VCaP (cell line): ENCODE data around the gene EDC4.
A peak's percentile ranks its signal among the peaks of the same experiment; 100 is the strongest.
"Not testable (repeated sequence)": the region's sequence is repeated elsewhere in the genome, so short reads cannot be mapped to it uniquely, and the experiment has no call there.

Source experiments
- H3K27ac ChIP-seq: fragments of 450-650 bp; 2 replicates; pipeline ENCODE4 v1.5.1; 2017
- CTCF ChIP-seq: fragments of 450-650 bp; conservative IDR thresholded peaks from 2 replicates; pipeline ENCODE4 v1.5.1; 2017; ENCODE audit warnings: mild to moderate bottlenecking, moderate library complexity

Gene EDC4

GRCh38 chr16:67872631-67873434 is at the start of gene EDC4:
EDC4 (plus strand) TSS chr16:67873052; CDS start chr16:67873262, 210 bp downstream.
- no peak for TF ChIP-seq CTCF
- peak within 1 kb of the TSS; percentile 75 for H3K27ac ChIP-seq

DNA sequence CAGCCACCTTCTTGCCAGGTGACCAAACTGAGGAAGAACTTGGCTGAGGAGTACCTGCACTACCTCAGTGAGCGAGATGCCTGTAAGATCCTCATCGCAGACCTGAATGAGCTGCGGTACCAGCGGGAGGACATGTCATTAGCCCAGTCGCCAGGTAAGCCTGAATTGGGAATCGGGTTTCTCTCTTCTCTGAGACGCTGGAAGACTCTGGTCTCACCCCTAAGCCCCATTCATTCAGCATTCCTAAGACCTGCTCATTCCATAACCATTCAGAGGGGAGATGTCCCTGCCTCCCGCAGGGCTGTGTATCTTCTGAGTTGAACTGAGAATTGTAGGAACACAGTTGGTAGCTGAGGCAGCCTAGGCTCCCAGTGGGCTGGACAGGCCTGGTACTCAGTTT is 47.7 kb upstream of the EDC4 start:
- TF ChIP-seq CTCF = no peak

DNA sequence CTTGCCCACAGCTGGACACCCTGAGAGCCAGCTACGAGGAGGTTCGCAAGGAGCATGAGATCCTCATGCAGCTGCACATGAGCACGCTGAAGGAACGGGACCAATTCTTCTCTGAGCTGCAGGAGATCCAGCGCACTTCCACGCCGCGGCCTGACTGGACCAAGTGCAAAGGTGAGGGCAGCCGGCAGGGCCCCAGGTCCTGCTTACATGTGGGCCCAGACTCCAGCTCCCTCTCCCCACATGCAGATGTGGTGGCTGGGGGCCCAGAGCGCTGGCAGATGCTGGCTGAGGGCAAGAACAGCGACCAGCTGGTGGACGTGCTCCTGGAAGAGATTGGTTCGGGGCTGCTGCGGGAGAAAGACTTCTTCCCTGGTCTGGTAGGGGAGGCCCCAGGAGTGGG is 46.9 kb upstream of the EDC4 start:
- no peak for TF ChIP-seq CTCF
- no peak overlapping the region for H3K27ac ChIP-seq

More for the DNA sequence above, 47.7 kb upstream of the EDC4 start:
- no peak overlapping the region for H3K27ac ChIP-seq

- no peak overlapping the region for H3K27ac ChIP-seq
- TF ChIP-seq CTCF = no peak
Observed at GRCh38 chr16:67828651-67829050, 44.2 kb upstream of the EDC4 start.

- no peak for TF ChIP-seq CTCF
- peak overlapping the region; percentile 65; the same call in 1 of the 2 replicates for H3K27ac ChIP-seq
Observed at GRCh38 chr16:67833030-67833414, 39.8 kb upstream of the EDC4 start.

DNA sequence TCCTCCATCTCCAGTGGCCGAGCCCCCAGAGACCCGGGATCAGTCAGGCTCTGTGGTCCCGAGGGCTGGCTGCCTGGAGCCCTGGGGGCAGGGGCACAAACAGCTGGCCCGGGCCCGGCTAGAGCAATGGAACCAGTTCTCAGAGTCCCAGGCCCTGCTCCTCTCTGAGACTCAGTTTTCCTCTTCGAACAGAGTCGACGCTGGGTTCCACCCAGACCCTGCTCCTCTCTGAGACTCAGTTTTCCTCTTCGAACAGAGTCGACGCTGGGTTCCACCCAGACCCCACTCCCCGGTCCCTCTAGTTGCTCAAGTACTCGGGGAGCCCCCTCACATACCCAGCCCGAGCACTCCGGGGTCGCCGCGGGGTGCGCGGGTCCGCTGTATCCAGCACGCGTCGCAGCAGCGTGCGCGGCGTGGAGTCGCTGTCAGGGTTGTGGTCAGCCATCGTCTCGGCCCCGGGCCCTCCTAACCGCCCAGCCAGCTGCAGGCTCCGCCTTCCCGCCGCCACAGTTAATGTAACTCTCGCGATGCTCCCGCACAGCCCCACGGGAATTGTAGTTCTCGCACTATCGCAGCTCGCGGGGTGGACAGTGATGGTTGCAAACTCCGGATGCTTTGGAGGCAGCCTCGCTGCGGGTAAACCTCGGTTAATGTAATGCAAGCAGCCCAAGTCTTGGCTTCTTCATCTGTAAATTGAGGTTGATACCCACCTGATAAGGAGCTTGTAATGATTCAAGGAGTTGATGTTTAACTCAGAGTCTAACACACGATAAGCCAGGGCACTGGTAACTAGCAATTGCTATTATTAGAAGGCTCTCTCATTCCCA is 39.2 kb upstream of the EDC4 start:
- no peak for TF ChIP-seq CTCF
- H3K27ac ChIP-seq = peak overlapping the region; percentile 65; the same call in 1 of the 2 replicates

GRCh38 chr16:67834242-67834614 is 38.6 kb upstream of the EDC4 start:
- H3K27ac ChIP-seq = peak overlapping the region; percentile 65; the same call in 1 of the 2 replicates

DNA sequence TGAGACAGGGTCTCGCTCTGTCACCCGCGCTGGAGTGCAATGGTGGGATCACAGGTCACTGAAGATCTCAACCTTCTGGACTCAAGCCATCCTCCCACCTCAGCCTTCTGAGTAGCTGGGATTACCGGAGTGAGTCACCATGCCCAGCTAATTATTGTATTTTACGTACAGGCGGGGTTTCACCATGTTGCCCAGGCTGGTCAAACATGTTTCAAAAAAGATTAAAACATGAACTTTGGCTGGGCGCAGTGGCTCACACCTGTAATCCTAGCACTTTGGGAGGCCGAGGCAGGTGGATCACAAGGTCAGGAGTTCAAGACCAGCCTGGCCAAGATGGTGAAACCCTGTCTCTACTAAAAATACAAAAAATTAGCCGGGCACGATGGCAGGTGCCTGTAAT is 35.7 kb upstream of the EDC4 start:
- H3K27ac ChIP-seq = not testable (repeated sequence)

More at GRCh38 chr16:67834242-67834614, 38.6 kb upstream of the EDC4 start:
- no peak for TF ChIP-seq CTCF
